Measurements from ENCODE around the gene NTN1. TPM values are rescaled to one million over a fixed set of nuclear protein-coding genes. Genes with fewer than 3 reads are reported as not detected.

NTN1 gene
- total and polyA plus RNA-seq, 2 of the 4 experiments (the other 2 are of a cell fraction), result under 0.01 to 0.07 TPM

- no peak overlapping the region for H3K18ac ChIP-seq (ENCODE audit: low read depth, low read length)
- intact Hi-C loops (cut with micrococcal nuclease) (no loop called here), dilution Hi-C loops (cut with HindIII; ENCODE audit: low sequenced_read_pairs, unreplicated experiment) (no loop called here), in situ Hi-C loops (cut with MboI; ENCODE audit: low sequenced_read_pairs) (no loop called here)
- ATAC-seq (ENCODE audit: low read depth) (no peak), DNase-seq (no peak)
- no peak overlapping the region for H2BK120ac ChIP-seq (ENCODE audit: low read depth, low read length)
- H3K79me1 ChIP-seq (ENCODE audit: low read depth in 1 of 2, low read length in 2 of 2), result no peaks in the 10 kb centered on the region
- H4K20me1 ChIP-seq (ENCODE audit: insufficient read depth, low read length), result no peaks in the 10 kb centered on the region
- WGBS, 2 experiments (ENCODE audit: extremely low coverage in 2 of 2, insufficient read length in 1 of 2), result no CpG with 5 or more reads among the region's 1 CpG
- no peak overlapping the region for H3K23ac ChIP-seq (ENCODE audit: low read depth, low read length)
- no peak overlapping the region for H3K27ac ChIP-seq (ENCODE audit: insufficient read depth, low read length)
- H3K9ac ChIP-seq (ENCODE audit: low read depth, low read length), result no peak overlapping the region
- TF ChIP-seq RCOR1 (IDR thresholded peaks at IDR 0.05; ENCODE audit: insufficient replicate concordance, low read length) (no peak), ELK1 (IDR thresholded peaks at IDR 0.05; ENCODE audit: borderline replicate concordance, low read depth, low read length) (no peak), CEBPB (IDR thresholded peaks at IDR 0.05; ENCODE audit: low read depth, low read length) (no peak), NFE2L2 (IDR thresholded peaks at IDR 0.05; ENCODE audit: low read depth, low read length) (no peak), MXI1 (IDR thresholded peaks at IDR 0.05; ENCODE audit: borderline replicate concordance, low read depth, low read length) (no peak), MAZ (IDR thresholded peaks at IDR 0.05; ENCODE audit: borderline replicate concordance, low read depth, low read length) (no peak), CTCF (conservative IDR thresholded peaks at IDR 0.05; ENCODE audit: low read depth, low read length) (no peak), RAD21 (IDR thresholded peaks at IDR 0.05; ENCODE audit: low read length) (no peak), BHLHE40 (IDR thresholded peaks at IDR 0.05; ENCODE audit: low read depth, low read length) (no peak), POLR2A (IDR thresholded peaks at IDR 0.05; ENCODE audit: low read depth, low read length) (no peak), CHD1 (IDR thresholded peaks at IDR 0.05; ENCODE audit: low read depth, low read length) (no peak)
- H4K5ac ChIP-seq (ENCODE audit: low read depth, low read length), result no peak overlapping the region
- H3K4me2 ChIP-seq (ENCODE audit: low read depth, low read length), result no peak overlapping the region
- no peak overlapping the region for H3K14ac ChIP-seq (replicated peaks; ENCODE audit: low read depth, low read length)
- CTCF ChIA-PET, result no interaction called here
- BruUV-seq (replicated peaks), result no TSS peak
- H4K91ac ChIP-seq (ENCODE audit: insufficient read depth, low read depth, low read length), result no peak overlapping the region
- no peaks in the 10 kb centered on the region for H3K9me3 ChIP-seq (ENCODE audit: control insufficient read depth, insufficient read depth, low read length)
- H3K36me3 ChIP-seq (ENCODE audit: control insufficient read depth, insufficient read depth, low read length), result no peaks in the 10 kb centered on the region
- H2BK5ac ChIP-seq (ENCODE audit: low read depth, low read length, poor library complexity, severe bottlenecking), result no peak overlapping the region
- H2AK9ac ChIP-seq (replicated peaks; ENCODE audit: low read depth, low read length, poor library complexity), result no peak overlapping the region
- no peak overlapping the region for H2BK20ac ChIP-seq (ENCODE audit: low read depth, low read length)
- H3K4ac ChIP-seq (ENCODE audit: low read depth, low read length), result no peak overlapping the region
- no peak overlapping the region for H4K8ac ChIP-seq (ENCODE audit: low read depth in 2 of 2, low read length in 2 of 2)
- no peak overlapping the region for H3K4me3 ChIP-seq (ENCODE audit: insufficient read depth, low read depth, low read length)
- H3K9me1 ChIP-seq (ENCODE audit: insufficient read depth, low read length), result no peaks in the 10 kb centered on the region
- no peaks in the 10 kb centered on the region for H3K4me1 ChIP-seq (ENCODE audit: control insufficient read depth, insufficient read depth, low read length)
- POLR2A ChIA-PET (ENCODE audit: unreplicated experiment), result no interaction called here
- no peak overlapping the region for H2AFZ ChIP-seq (replicated peaks; ENCODE audit: low read length, poor library complexity)
- H2BK15ac ChIP-seq (ENCODE audit: low read depth, low read length), result no peak overlapping the region
- H3K56ac ChIP-seq (ENCODE audit: extremely low read depth, insufficient read depth, low read length), result no peak overlapping the region
- H3K27me3 ChIP-seq (ENCODE audit: control insufficient read depth, insufficient read depth, low read length), result no peaks in the 10 kb centered on the region
- no peak overlapping the region for H2AK5ac ChIP-seq (ENCODE audit: low read depth, low read length)
Observed at GRCh38 chr17:8976638-8977037, 44.7 kb upstream of the NTN1 start.
